NCI-H82 treated with DMSO at 0.1 percent for 48 hours (cell line): Measurements from ENCODE around the gene ZNF592.
"Not testable (repeated sequence)": the region's sequence is repeated elsewhere in the genome, so short reads cannot be mapped to it uniquely, and the experiment has no call there.

Experiments
- DNase-seq: peaks from one replicate; lab custom pipeline; 2025; ENCODE audit not compliant: unreplicated experiment; lab: John Stamatoyannopoulos, UW

Gene ZNF592

GRCh38 chr15:84845631-84846030 is 97.2 kb downstream of the ZNF592 start:
- DNase-seq = not testable (repeated sequence)

- no peak for DNase-seq
Observed at GRCh38 chr15:84846269-84846668, 97.9 kb downstream of the ZNF592 start.

GRCh38 chr15:84847382-84847781 is 99.0 kb downstream of the ZNF592 start:
- DNase-seq = no peak

GRCh38 chr15:84852212-84852611 is 103.8 kb downstream of the ZNF592 start:
- DNase-seq = no peak

- DNase-seq = no peak
Observed at GRCh38 chr15:84855136-84855535, 106.7 kb downstream of the ZNF592 start.

GRCh38 chr15:84855765-84856164 is 107.4 kb downstream of the ZNF592 start:
- DNase-seq = no peak
